HG02571 (cell line): ENCODE results near the gene TTC34.

Experiments used
- ATAC-seq: cut with Tn5 transposase; IDR thresholded peaks from one replicate; pipeline ENCODE4 v1.9.1; 2021; ENCODE audit warnings: mild to moderate bottlenecking, moderate library complexity; ENCODE audit not compliant: unreplicated experiment

Gene TTC34

GRCh38 chr1:2609319-2610035, 192.0 kb downstream of the TTC34 start:
- ATAC-seq = no peak

GRCh38 chr1:2607641-2608091, 193.8 kb downstream of the TTC34 start:
- ATAC-seq = no peak

GRCh38 chr1:2606881-2607621, 194.4 kb downstream of the TTC34 start:
- ATAC-seq = no peak

GRCh38 chr1:2606396-2606880, 195.1 kb downstream of the TTC34 start:
- ATAC-seq = no peak

- ATAC-seq = no peak
These were observed 195.7 kb downstream of the TTC34 start for GRCh38 chr1:2605509-2606395.

GRCh38 chr1:2604844-2605508, 196.5 kb downstream of the TTC34 start:
- no peak for ATAC-seq

- ATAC-seq = no peak
These were observed 197.2 kb downstream of the TTC34 start for GRCh38 chr1:2604156-2604843.

- no peak for ATAC-seq
These were observed 197.9 kb downstream of the TTC34 start for GRCh38 chr1:2603521-2604155.

- no peak for ATAC-seq
These were observed 198.5 kb downstream of the TTC34 start for GRCh38 chr1:2602866-2603520.

GRCh38 chr1:2602311-2602835, 199.1 kb downstream of the TTC34 start:
- no peak for ATAC-seq

- ATAC-seq = no peak
These were observed 199.7 kb downstream of the TTC34 start for GRCh38 chr1:2601721-2602303.

- no peak for ATAC-seq
These were observed 203.1 kb downstream of the TTC34 start for GRCh38 chr1:2598329-2598931.

- no peak for ATAC-seq
These were observed 203.8 kb downstream of the TTC34 start for GRCh38 chr1:2597441-2598328.

GRCh38 chr1:2596530-2597333, 204.8 kb downstream of the TTC34 start:
- no peak for ATAC-seq

- ATAC-seq = no peak
These were observed 205.5 kb downstream of the TTC34 start for GRCh38 chr1:2595812-2596529.
